ENCODE measurements around the gene SPOCK1. TPM values are rescaled to one million over a fixed set of nuclear protein-coding genes. Genes with fewer than 3 reads are reported as not detected.

SPOCK1 gene
- polyA plus RNA-seq, 3 donors = 1.8 to 5.7 (median 2.1) TPM

DNA sequence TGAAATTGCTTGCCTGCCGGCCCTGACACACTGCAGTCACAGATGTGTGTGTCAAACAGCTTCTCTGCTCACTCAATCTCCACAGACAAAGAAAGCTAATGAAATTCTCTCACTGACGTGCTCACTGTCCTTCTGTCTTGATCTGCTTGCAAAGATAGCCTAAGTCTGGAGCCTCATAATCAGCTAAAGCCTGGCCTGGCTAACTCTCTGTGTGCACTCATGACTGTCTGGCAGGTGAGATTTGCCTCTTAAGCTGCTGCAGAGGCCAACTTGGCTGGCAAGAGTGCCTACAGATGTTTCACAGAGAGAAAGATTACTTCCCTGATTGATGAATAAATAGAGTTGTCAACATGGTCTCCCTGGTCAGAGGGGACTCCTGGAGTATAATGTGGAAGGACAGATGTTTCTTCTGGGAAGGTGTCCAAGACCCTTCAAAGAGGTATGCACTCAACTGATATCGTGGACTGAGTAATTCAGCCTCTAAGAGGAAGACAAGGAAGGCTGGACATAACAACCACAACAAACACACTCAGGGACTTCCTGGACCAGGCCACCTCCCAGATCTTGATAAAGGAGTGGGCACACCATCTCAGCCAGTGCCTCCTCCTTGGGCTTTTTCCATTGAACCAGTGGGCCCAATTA, 362.0 kb downstream of the SPOCK1 start:
- Histone ChIP-seq H3K4me2 (replicated peaks; ENCODE audit: extremely low read depth, low read length, poor library complexity, severe bottlenecking) (no peak overlapping the region), H3K4me1 (ENCODE audit: control insufficient read depth in 1 of 2, insufficient read depth in 2 of 2, low read length in 2 of 2) (no peaks in the 10 kb centered on the region), H3K36me3 (replicated peaks in 1 of 2; ENCODE audit: control insufficient read depth in 1 of 2, insufficient read depth in 2 of 2, low read length in 2 of 2) (no peaks in the 10 kb centered on the region), H2AFZ (ENCODE audit: insufficient read depth, low read depth, low read length, poor library complexity, severe bottlenecking) (no peak overlapping the region), H3K9me3 (replicated peaks in 1 of 2; ENCODE audit: control insufficient read depth in 1 of 2, insufficient read depth in 1 of 2, low read length in 2 of 2) (no peaks in the 10 kb centered on the region), H3K4me3 (replicated peaks in 1 of 3; ENCODE audit: low read depth in 2 of 3, low read length in 3 of 3) (no peak overlapping the region), H3K9ac (ENCODE audit: insufficient read depth, low read length, poor library complexity, severe bottlenecking) (no peak overlapping the region), H3K27me3 (ENCODE audit: control insufficient read depth in 2 of 2, insufficient read depth in 2 of 2, low read length in 2 of 2) (no peaks in the 10 kb centered on the region), H3K27ac (ENCODE audit: low read depth in 1 of 2, low read length in 2 of 2) (no peak overlapping the region), H4K20me1 (ENCODE audit: insufficient read depth, low read length) (no peaks in the 10 kb centered on the region), H3K79me2 (ENCODE audit: insufficient read depth, low read length) (no peaks in the 10 kb centered on the region)
- no peak overlapping the region for H3K4me3 Mint-ChIP-seq
- H3K36me3 Mint-ChIP-seq = no peaks in the 10 kb centered on the region
- intact Hi-C loops (cut with micrococcal nuclease) = no loop called here
- peaks cover 0 to 8% (median 1%) of the 10 kb centered on the region in 3 donors for H3K27me3 Mint-ChIP-seq (ENCODE audit: low read depth in 3 of 3)
- peaks cover 0 to 1% (median 0%) of the 10 kb centered on the region in 7 donors for H3K9me3 Mint-ChIP-seq
- TF ChIP-seq, protein P1, sequence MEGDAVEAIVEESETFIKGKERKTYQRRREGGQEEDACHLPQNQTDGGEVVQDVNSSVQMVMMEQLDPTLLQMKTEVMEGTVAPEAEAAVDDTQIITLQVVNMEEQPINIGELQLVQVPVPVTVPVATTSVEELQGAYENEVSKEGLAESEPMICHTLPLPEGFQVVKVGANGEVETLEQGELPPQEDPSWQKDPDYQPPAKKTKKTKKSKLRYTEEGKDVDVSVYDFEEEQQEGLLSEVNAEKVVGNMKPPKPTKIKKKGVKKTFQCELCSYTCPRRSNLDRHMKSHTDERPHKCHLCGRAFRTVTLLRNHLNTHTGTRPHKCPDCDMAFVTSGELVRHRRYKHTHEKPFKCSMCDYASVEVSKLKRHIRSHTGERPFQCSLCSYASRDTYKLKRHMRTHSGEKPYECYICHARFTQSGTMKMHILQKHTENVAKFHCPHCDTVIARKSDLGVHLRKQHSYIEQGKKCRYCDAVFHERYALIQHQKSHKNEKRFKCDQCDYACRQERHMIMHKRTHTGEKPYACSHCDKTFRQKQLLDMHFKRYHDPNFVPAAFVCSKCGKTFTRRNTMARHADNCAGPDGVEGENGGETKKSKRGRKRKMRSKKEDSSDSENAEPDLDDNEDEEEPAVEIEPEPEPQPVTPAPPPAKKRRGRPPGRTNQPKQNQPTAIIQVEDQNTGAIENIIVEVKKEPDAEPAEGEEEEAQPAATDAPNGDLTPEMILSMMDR (IDR thresholded peaks at IDR 0.05) = no peak
- DNase-seq = no peak
- H3K4me1 Mint-ChIP-seq = no peaks in the 10 kb centered on the region
- 75% methylated on average over 2 of the region's 3 CpGs for WGBS (ENCODE audit: insufficient coverage)
- H3K27ac Mint-ChIP-seq = no peak overlapping the region

DNA sequence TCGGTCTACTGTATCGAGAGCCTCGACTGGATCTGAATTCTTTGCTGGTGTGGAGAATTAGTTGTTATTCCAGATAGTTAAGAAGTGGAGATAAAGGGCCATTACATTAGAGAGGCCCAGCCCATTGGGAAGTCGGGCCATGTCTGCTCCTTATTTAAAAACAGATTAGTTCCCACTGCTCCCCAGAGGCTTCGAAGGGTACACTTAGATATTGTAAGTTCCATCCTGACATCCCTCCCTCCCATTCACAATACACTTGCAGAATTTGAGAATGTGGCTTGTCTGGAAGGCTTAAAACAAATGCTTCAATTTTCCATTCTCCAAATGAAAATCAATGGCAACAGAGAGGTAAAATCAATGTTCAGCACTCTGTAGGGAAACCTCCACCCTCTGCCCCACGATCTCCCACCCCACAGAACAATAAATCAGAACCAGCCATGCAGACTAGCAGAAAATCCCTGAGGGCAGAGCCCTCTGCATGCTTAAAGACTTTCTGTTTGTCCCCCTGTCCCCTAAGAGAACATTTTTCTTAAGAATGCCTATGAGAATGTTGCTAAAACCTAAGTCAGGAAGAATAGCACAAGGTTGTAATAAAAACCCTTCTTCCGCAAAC, 364.1 kb downstream of the SPOCK1 start:
- H3K36me3 Mint-ChIP-seq = no peaks in the 10 kb centered on the region
- no peaks in the 10 kb centered on the region for H3K4me1 Mint-ChIP-seq
- Histone ChIP-seq H3K79me2 (ENCODE audit: insufficient read depth, low read length) (no peaks in the 10 kb centered on the region), H3K4me3 (replicated peaks in 1 of 3; ENCODE audit: low read depth in 2 of 3, low read length in 3 of 3) (no peak overlapping the region), H3K27ac (ENCODE audit: low read depth in 1 of 2, low read length in 2 of 2) (no peak overlapping the region), H3K4me1 (ENCODE audit: control insufficient read depth in 1 of 2, insufficient read depth in 2 of 2, low read length in 2 of 2) (no peaks in the 10 kb centered on the region), H3K9ac (ENCODE audit: insufficient read depth, low read length, poor library complexity, severe bottlenecking) (no peak overlapping the region), H3K27me3 (ENCODE audit: control insufficient read depth in 2 of 2, insufficient read depth in 2 of 2, low read length in 2 of 2) (no peaks in the 10 kb centered on the region), H4K20me1 (ENCODE audit: insufficient read depth, low read length) (no peaks in the 10 kb centered on the region), H3K9me3 (replicated peaks in 1 of 2; ENCODE audit: control insufficient read depth in 1 of 2, insufficient read depth in 1 of 2, low read length in 2 of 2) (peaks cover 0 to 3% of the 10 kb centered on the region in 2 donors), H3K4me2 (replicated peaks; ENCODE audit: extremely low read depth, low read length, poor library complexity, severe bottlenecking) (no peak overlapping the region), H3K36me3 (replicated peaks in 1 of 2; ENCODE audit: control insufficient read depth in 1 of 2, insufficient read depth in 2 of 2, low read length in 2 of 2) (no peaks in the 10 kb centered on the region), H2AFZ (ENCODE audit: insufficient read depth, low read depth, low read length, poor library complexity, severe bottlenecking) (no peak overlapping the region)
- H3K4me3 Mint-ChIP-seq = no peak overlapping the region
- DNase-seq = no peak
- H3K27me3 Mint-ChIP-seq (ENCODE audit: low read depth in 3 of 3) = peaks cover 0 to 7% (median 1%) of the 10 kb centered on the region in 3 donors
- TF ChIP-seq, protein P1 (IDR thresholded peaks at IDR 0.05) = no peak
- H3K27ac Mint-ChIP-seq = no peak overlapping the region
- WGBS (ENCODE audit: insufficient coverage) = 30% methylated on average over 1 of the region's 7 CpGs
- H3K9me3 Mint-ChIP-seq = peaks cover 0 to 3% (median 1%) of the 10 kb centered on the region in 7 donors
- intact Hi-C loops (cut with micrococcal nuclease) = no loop called here
